RWPE2 (cell line): ENCODE measurements around the gene CAPN2.

Experiments used
- ATAC-seq: fragments of 200-7000 bp; cut with Tn5 transposase; 3 replicates; pipeline ENCODE4 v1.9.1; 2021; ENCODE audit warnings: low read depth
- DNase-seq: peaks from one replicate; pipeline ENCODE4 v3.0.0-alpha.2; 2020; ENCODE audit warnings: low spot score
- H3K27ac ChIP-seq: fragments of 450-650 bp; 2 replicates; pipeline ENCODE4 v1.5.1; 2017; ENCODE audit warnings: mild to moderate bottlenecking; ENCODE audit not compliant: poor library complexity, severe bottlenecking
- H3K27me3 ChIP-seq: fragments of 250-450 bp; sonication (Bioruptor Pico); 2 replicates; pipeline ENCODE4 v1.5.1; 2021; ENCODE audit warnings: mild to moderate bottlenecking, moderate library complexity; ENCODE audit not compliant: insufficient read depth, poor library complexity, severe bottlenecking
- H3K36me3 ChIP-seq: fragments of 250-450 bp; sonication (Bioruptor Pico); 2 replicates; pipeline ENCODE4 v1.5.1; 2020; ENCODE audit warnings: low read depth, mild to moderate bottlenecking, moderate library complexity
- H3K4me1 ChIP-seq: fragments of 250-450 bp; sonication (Bioruptor Pico); 2 replicates; pipeline ENCODE4 v1.5.1; 2021; ENCODE audit warnings: mild to moderate bottlenecking, moderate library complexity; ENCODE audit not compliant: insufficient read depth, poor library complexity, severe bottlenecking
- H3K4me3 ChIP-seq: fragments of 250-450 bp; sonication (Bioruptor Pico); 2 replicates; pipeline ENCODE4 v1.5.1; 2021; ENCODE audit warnings: mild to moderate bottlenecking, moderate library complexity; ENCODE audit not compliant: severe bottlenecking
- H3K9me3 ChIP-seq: fragments of 250-450 bp; sonication (Bioruptor Pico); 2 replicates; pipeline ENCODE4 v1.5.1; 2021; ENCODE audit warnings: mild to moderate bottlenecking, moderate library complexity; ENCODE audit not compliant: severe bottlenecking
- CTCF ChIP-seq: fragments of 450-650 bp; IDR thresholded peaks from one replicate; pipeline ENCODE4 v1.5.1; 2017; ENCODE audit warnings: mild to moderate bottlenecking, moderate library complexity; ENCODE audit not compliant: poor library complexity, severe bottlenecking

The CAPN2 gene

GRCh38 chr1:223712194-223712849 lies at the start of gene CAPN2:
CAPN2 (plus strand) TSS chr1:223712539; CDS start chr1:223712641, 102 bp downstream.
- DNase-seq (peak; percentile 67), ATAC-seq (peak; percentile 61)
- peaks cover 22% of the 10 kb centered on the region for H3K36me3 ChIP-seq
- TF ChIP-seq CTCF: peak; percentile 68
- no peaks in the 10 kb centered on the region for H3K27me3 ChIP-seq
- no peaks in the 10 kb centered on the region for H3K9me3 ChIP-seq
- peaks cover 37% of the 10 kb centered on the region for H3K4me1 ChIP-seq
- H3K4me3 ChIP-seq: peak within 1 kb of the TSS; percentile 93
- H3K27ac ChIP-seq: peak within 1 kb of the TSS; percentile 94

GRCh38 chr1:223662943-223663342 lies 49.4 kb upstream of the CAPN2 start:
- Histone ChIP-seq H3K27ac (no peak overlapping the region), H3K4me1 (peaks cover 7% of the 10 kb centered on the region), H3K27me3 (no peaks in the 10 kb centered on the region), H3K9me3 (no peaks in the 10 kb centered on the region), H3K4me3 (no peak overlapping the region), H3K36me3 (no peaks in the 10 kb centered on the region)
- TF ChIP-seq CTCF: no peak
- ATAC-seq (no peak), DNase-seq (no peak)

GRCh38 chr1:223664106-223664505 lies 48.2 kb upstream of the CAPN2 start:
- H3K4me1 ChIP-seq: peaks cover 7% of the 10 kb centered on the region
- no peak for TF ChIP-seq CTCF
- no peak overlapping the region for H3K4me3 ChIP-seq
- no peaks in the 10 kb centered on the region for H3K9me3 ChIP-seq
- H3K27ac ChIP-seq: no peak overlapping the region
- DNase-seq: no peak
- no peaks in the 10 kb centered on the region for H3K36me3 ChIP-seq
- H3K27me3 ChIP-seq: no peaks in the 10 kb centered on the region
- no peak for ATAC-seq

- ATAC-seq (peak; percentile 83), DNase-seq (no peak)
- no peak for TF ChIP-seq CTCF
- Histone ChIP-seq H3K4me1 (peaks cover 7% of the 10 kb centered on the region), H3K9me3 (no peaks in the 10 kb centered on the region), H3K36me3 (no peaks in the 10 kb centered on the region), H3K27ac (peak within 1 kb of the TSS; percentile 54), H3K27me3 (no peaks in the 10 kb centered on the region), H3K4me3 (no peak within 1 kb of the TSS)
These were observed 46.6 kb upstream of the CAPN2 start, which contains the start of gene CAPN8 for GRCh38 chr1:223665592-223666312. CAPN8 (minus strand) TSS chr1:223665701; CDS start chr1:223665646, 55 bp downstream.
